SJCRH30 (cell line): ENCODE measurements around the gene CNPY1. TPM values are rescaled to one million over a fixed set of nuclear protein-coding genes. Genes with fewer than 3 reads are reported as not detected.

Experiments
- DNase-seq, 2 experiments: peaks; one replicate each; pipeline ENCODE4 v3.0.0-alpha.2; 2015 to 2020
- H3K27ac ChIP-seq: fragments of 250-450 bp; sonication (Bioruptor Pico); 2 replicates; pipeline ENCODE4 v1.5.1; 2020; ENCODE audit warnings: mild to moderate bottlenecking, moderate library complexity
- H3K27me3 ChIP-seq: fragments of 250-450 bp; sonication (Bioruptor Pico); 2 replicates; pipeline ENCODE4 v1.5.1; 2020; ENCODE audit warnings: mild to moderate bottlenecking, moderate library complexity
- H3K36me3 ChIP-seq: fragments of 250-450 bp; sonication (Bioruptor Pico); 2 replicates; pipeline ENCODE4 v1.5.1; 2020; ENCODE audit warnings: mild to moderate bottlenecking, moderate library complexity
- H3K4me1 ChIP-seq: fragments of 250-450 bp; sonication (Bioruptor Pico); 2 replicates; pipeline ENCODE4 v1.5.1; 2020; ENCODE audit warnings: mild to moderate bottlenecking, moderate library complexity
- H3K4me3 ChIP-seq: fragments of 250-450 bp; sonication (Bioruptor Pico); 2 replicates; pipeline ENCODE4 v1.5.1; 2020; ENCODE audit warnings: mild to moderate bottlenecking, moderate library complexity
- H3K9me3 ChIP-seq: fragments of 250-450 bp; sonication (Bioruptor Pico); replicated peaks from 2 replicates; pipeline ENCODE4 v1.5.1; 2020; ENCODE audit warnings: mild to moderate bottlenecking, moderate library complexity
- total RNA-seq: library from RNA; depleted of rRNA; stranded (reverse); fragments of >200 nt; shearing (Covaris generic); gene quantifications from 2 replicates; pipeline ENCODE4 v1.2.3, GENCODE V29; 2014

CNPY1 gene
- total RNA-seq, 1 experiment from 2014 or later: not detected

DNA sequence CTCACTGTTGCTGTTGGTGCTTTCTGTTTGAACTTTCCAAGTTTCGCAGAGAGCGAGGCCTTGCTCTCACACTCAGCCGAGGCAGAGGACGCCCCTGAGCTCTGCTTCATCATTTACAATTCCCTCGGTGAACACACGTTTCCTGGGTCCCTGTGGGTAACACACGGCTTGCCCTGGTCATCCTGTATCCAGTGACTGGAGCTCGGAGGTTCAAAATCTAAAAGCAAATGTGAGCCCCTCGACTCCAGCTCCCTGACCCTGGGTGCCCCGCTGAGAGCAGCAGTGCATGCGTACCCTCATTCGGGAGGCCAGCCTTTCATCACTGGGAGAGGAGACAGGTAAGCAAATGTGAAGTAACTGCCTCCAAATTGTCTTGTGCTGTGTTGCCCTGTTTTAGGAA is 5.8 kb downstream of the CNPY1 start:
- Histone ChIP-seq H3K27me3 (peaks cover 28% of the 10 kb centered on the region), H3K27ac (no peak overlapping the region), H3K4me1 (no peaks in the 10 kb centered on the region), H3K4me3 (no peak overlapping the region), H3K36me3 (no peaks in the 10 kb centered on the region), H3K9me3 (no peaks in the 10 kb centered on the region)
- DNase-seq: no peak

- Histone ChIP-seq H3K27me3 (peaks cover 36% of the 10 kb centered on the region), H3K9me3 (no peaks in the 10 kb centered on the region)
- no peak for DNase-seq
These were observed 8.1 kb downstream of the CNPY1 start for GRCh38 chr7:155538293-155538692.

GRCh38 chr7:155536451-155536850 is 9.9 kb downstream of the CNPY1 start:
- no peaks in the 10 kb centered on the region for H3K9me3 ChIP-seq
- peaks cover 39% of the 10 kb centered on the region for H3K27me3 ChIP-seq
- H3K4me1 ChIP-seq: no peaks in the 10 kb centered on the region
- H3K36me3 ChIP-seq: no peaks in the 10 kb centered on the region
- no peak for DNase-seq
- H3K4me3 ChIP-seq: no peak overlapping the region
- no peak overlapping the region for H3K27ac ChIP-seq

More at GRCh38 chr7:155538293-155538692, 8.1 kb downstream of the CNPY1 start:
- Histone ChIP-seq H3K4me3 (no peak overlapping the region), H3K4me1 (no peaks in the 10 kb centered on the region), H3K36me3 (no peaks in the 10 kb centered on the region), H3K27ac (no peak overlapping the region)

GRCh38 chr7:155534691-155535090 is 11.7 kb downstream of the CNPY1 start:
- Histone ChIP-seq H3K36me3 (no peaks in the 10 kb centered on the region), H3K4me1 (no peaks in the 10 kb centered on the region), H3K27me3 (peaks cover 45% of the 10 kb centered on the region), H3K9me3 (no peaks in the 10 kb centered on the region), H3K4me3 (no peak overlapping the region), H3K27ac (no peak overlapping the region)
- no peak for DNase-seq

- Histone ChIP-seq H3K27me3 (peaks cover 41% of the 10 kb centered on the region), H3K4me3 (no peak overlapping the region), H3K36me3 (no peaks in the 10 kb centered on the region), H3K4me1 (no peaks in the 10 kb centered on the region), H3K9me3 (no peaks in the 10 kb centered on the region), H3K27ac (no peak overlapping the region)
- peak; percentile 43 to 66 for DNase-seq
These were observed 12.3 kb downstream of the CNPY1 start for GRCh38 chr7:155533827-155534690.

GRCh38 chr7:155533120-155533826 is 13.1 kb downstream of the CNPY1 start:
- Histone ChIP-seq H3K27me3 (peaks cover 41% of the 10 kb centered on the region), H3K36me3 (no peaks in the 10 kb centered on the region), H3K9me3 (no peaks in the 10 kb centered on the region), H3K27ac (no peak overlapping the region), H3K4me1 (no peaks in the 10 kb centered on the region), H3K4me3 (no peak overlapping the region)
- DNase-seq: no peak

DNA sequence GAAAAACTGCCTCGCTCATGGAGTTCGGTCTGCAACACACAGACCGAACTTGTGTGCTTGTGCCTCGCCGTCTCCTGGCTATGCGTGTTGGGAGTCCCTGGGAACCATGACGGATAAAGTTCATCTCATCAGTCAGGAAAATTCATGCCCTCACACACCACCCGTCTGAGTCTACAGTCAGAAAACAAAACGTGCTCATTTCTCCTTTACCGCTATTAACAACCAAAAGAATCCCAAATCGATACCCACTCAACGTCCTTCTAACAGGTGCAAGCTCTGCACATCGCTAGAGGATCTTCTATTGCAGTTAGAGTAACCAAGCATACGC is 13.6 kb downstream of the CNPY1 start:
- Histone ChIP-seq H3K36me3 (no peaks in the 10 kb centered on the region), H3K4me3 (no peak overlapping the region)
- no peak for DNase-seq

GRCh38 chr7:155531681-155532080 is 14.7 kb downstream of the CNPY1 start:
- no peak for DNase-seq
- peaks cover 46% of the 10 kb centered on the region for H3K27me3 ChIP-seq
- no peaks in the 10 kb centered on the region for H3K36me3 ChIP-seq
- H3K9me3 ChIP-seq: no peaks in the 10 kb centered on the region
- no peak overlapping the region for H3K27ac ChIP-seq
- no peaks in the 10 kb centered on the region for H3K4me1 ChIP-seq
- H3K4me3 ChIP-seq: no peak overlapping the region

More for the DNA sequence above, 13.6 kb downstream of the CNPY1 start:
- Histone ChIP-seq H3K9me3 (no peaks in the 10 kb centered on the region), H3K27me3 (peaks cover 46% of the 10 kb centered on the region), H3K27ac (no peak overlapping the region), H3K4me1 (no peaks in the 10 kb centered on the region)

DNA sequence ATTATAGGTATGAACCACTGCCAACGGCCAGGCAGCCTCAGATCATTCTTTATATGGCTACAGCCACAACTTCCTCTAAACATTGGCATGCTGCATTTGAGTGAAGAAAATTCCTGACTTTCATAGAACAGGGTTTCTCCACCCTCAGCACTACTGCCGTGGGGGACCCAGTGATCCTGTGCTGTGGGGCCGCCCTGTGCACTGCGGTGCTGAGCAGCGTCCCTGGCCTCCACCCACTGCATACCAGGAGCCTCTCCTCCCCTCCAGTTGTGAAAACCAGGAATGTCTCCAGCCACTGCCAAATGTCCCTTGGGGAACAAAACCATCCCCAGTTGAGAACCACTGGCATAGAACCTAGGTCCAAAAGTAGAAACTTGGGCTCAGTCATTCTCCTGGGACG is 15.8 kb downstream of the CNPY1 start:
- H3K27ac ChIP-seq: no peak overlapping the region
- peaks cover 45% of the 10 kb centered on the region for H3K27me3 ChIP-seq
- H3K9me3 ChIP-seq: no peaks in the 10 kb centered on the region
- no peak overlapping the region for H3K4me3 ChIP-seq
- no peak for DNase-seq
- no peaks in the 10 kb centered on the region for H3K4me1 ChIP-seq
- H3K36me3 ChIP-seq: no peaks in the 10 kb centered on the region

- no peaks in the 10 kb centered on the region for H3K36me3 ChIP-seq
- H3K27ac ChIP-seq: no peak overlapping the region
- no peak for DNase-seq
- no peaks in the 10 kb centered on the region for H3K9me3 ChIP-seq
- H3K4me3 ChIP-seq: no peak overlapping the region
- H3K4me1 ChIP-seq: no peaks in the 10 kb centered on the region
- peaks cover 37% of the 10 kb centered on the region for H3K27me3 ChIP-seq
These were observed 16.5 kb downstream of the CNPY1 start for GRCh38 chr7:155529845-155530244.

GRCh38 chr7:155529346-155529745 is 17.0 kb downstream of the CNPY1 start:
- DNase-seq: no peak
- Histone ChIP-seq H3K9me3 (no peaks in the 10 kb centered on the region), H3K27ac (no peak overlapping the region), H3K4me3 (no peak overlapping the region), H3K4me1 (no peaks in the 10 kb centered on the region), H3K36me3 (no peaks in the 10 kb centered on the region), H3K27me3 (peaks cover 34% of the 10 kb centered on the region)

- Histone ChIP-seq H3K27ac (no peak overlapping the region), H3K36me3 (no peaks in the 10 kb centered on the region), H3K4me3 (no peak overlapping the region), H3K4me1 (no peaks in the 10 kb centered on the region), H3K27me3 (peaks cover 21% of the 10 kb centered on the region), H3K9me3 (no peaks in the 10 kb centered on the region)
- DNase-seq: no peak
These were observed 18.7 kb downstream of the CNPY1 start for GRCh38 chr7:155527664-155528063.

GRCh38 chr7:155526225-155526624 is 20.1 kb downstream of the CNPY1 start:
- no peaks in the 10 kb centered on the region for H3K36me3 ChIP-seq
- peaks cover 15% of the 10 kb centered on the region for H3K27me3 ChIP-seq
- H3K4me1 ChIP-seq: no peaks in the 10 kb centered on the region
- H3K27ac ChIP-seq: no peak overlapping the region
- no peak overlapping the region for H3K4me3 ChIP-seq
- no peaks in the 10 kb centered on the region for H3K9me3 ChIP-seq
- no peak for DNase-seq

- Histone ChIP-seq H3K9me3 (no peaks in the 10 kb centered on the region), H3K4me3 (no peak overlapping the region), H3K27me3 (peaks cover 9% of the 10 kb centered on the region), H3K4me1 (no peaks in the 10 kb centered on the region), H3K36me3 (no peaks in the 10 kb centered on the region), H3K27ac (no peak overlapping the region)
- DNase-seq: no peak
These were observed 22.3 kb downstream of the CNPY1 start for GRCh38 chr7:155524018-155524556.

DNA sequence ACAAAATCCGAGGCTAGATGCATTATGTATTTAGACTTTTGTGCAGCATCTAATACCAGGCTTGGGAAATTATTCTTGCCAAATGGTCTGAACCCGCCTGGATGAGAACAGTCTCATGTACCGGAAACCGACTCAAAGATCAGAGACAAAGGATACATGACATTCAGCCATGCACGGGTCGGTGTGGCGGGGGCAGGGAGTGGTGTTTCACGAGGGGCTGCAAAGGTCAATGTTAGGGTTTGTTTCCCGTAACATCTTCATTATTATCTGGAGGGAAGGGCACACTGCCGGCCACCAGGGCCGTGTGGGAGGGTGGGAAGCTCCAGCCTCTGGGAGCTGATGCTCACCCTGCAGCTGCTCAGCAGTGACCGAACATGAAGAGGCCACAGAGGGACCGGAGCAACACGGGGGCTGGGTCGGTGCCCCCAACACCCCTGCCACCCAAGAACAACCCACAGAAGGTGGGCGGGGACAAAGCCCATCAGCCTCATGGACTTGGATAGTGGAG is 23.1 kb downstream of the CNPY1 start:
- Histone ChIP-seq H3K36me3 (no peaks in the 10 kb centered on the region), H3K4me3 (no peak overlapping the region), H3K9me3 (no peaks in the 10 kb centered on the region), H3K27me3 (peaks cover 11% of the 10 kb centered on the region), H3K4me1 (no peaks in the 10 kb centered on the region), H3K27ac (no peak overlapping the region)
- no peak for DNase-seq
